Loucy (cell line): ENCODE results near the gene CNOT8.

ENCODE experiments used
- H2AFZ ChIP-seq: fragments of 200-600 bp; sonication (generic); 2 replicates; pipeline ENCODE4 v1.6.0; 2016; ENCODE audit warnings: antibody characterized with exemption, mild to moderate bottlenecking, low read length, moderate library complexity
- H3F3A ChIP-seq: fragments of 200-600 bp; 2 replicates; pipeline ENCODE4 v1.6.0; 2016; ENCODE audit warnings: antibody characterized with exemption, low read depth, mild to moderate bottlenecking
- H3K27me3 ChIP-seq: fragments of 200-600 bp; sonication (generic); 2 replicates; pipeline ENCODE4 v1.6.1; 2014; ENCODE audit warnings: low read length, mild to moderate bottlenecking; ENCODE audit not compliant: insufficient read depth, poor library complexity, severe bottlenecking
- H3K36me3 ChIP-seq: fragments of 200-600 bp; sonication (generic); 2 replicates; pipeline ENCODE4 v1.6.1; 2016; ENCODE audit warnings: low read length; ENCODE audit not compliant: insufficient read depth
- H3K4me1 ChIP-seq: fragments of 200-600 bp; sonication (generic); 2 replicates; pipeline ENCODE4 v1.5.1; 2014; ENCODE audit warnings: low read length, mild to moderate bottlenecking; ENCODE audit not compliant: insufficient read depth, poor library complexity, severe bottlenecking
- H3K4me2 ChIP-seq: fragments of 200-600 bp; sonication (generic); 2 replicates; pipeline ENCODE4 v1.6.0; 2014; ENCODE audit warnings: antibody characterized with exemption, low read length, low read depth, mild to moderate bottlenecking; ENCODE audit not compliant: poor library complexity, severe bottlenecking
- H3K4me3 ChIP-seq: fragments of 200-600 bp; sonication (generic); 2 replicates; pipeline ENCODE4 v1.5.1; 2014; ENCODE audit warnings: low read length, mild to moderate bottlenecking, mixed read lengths; ENCODE audit not compliant: poor library complexity, severe bottlenecking
- H3K79me2 ChIP-seq: fragments of 200-600 bp; sonication (generic); 2 replicates; pipeline ENCODE4 v1.6.1; 2014; ENCODE audit warnings: low read length; ENCODE audit not compliant: insufficient read depth
- H3K9ac ChIP-seq: fragments of 200-600 bp; sonication (generic); 2 replicates; pipeline ENCODE4 v1.6.0; 2014; ENCODE audit warnings: mild to moderate bottlenecking, low read depth, low read length, moderate library complexity; ENCODE audit not compliant: poor library complexity, severe bottlenecking
- H3K9me2 ChIP-seq: fragments of 200-600 bp; sonication (generic); replicated peaks from 2 replicates; pipeline ENCODE4 v1.6.1; 2016; ENCODE audit warnings: low read depth, low read length, mixed read lengths
- H3K9me3 ChIP-seq: fragments of 200-600 bp; sonication (generic); 2 replicates; pipeline ENCODE4 v1.6.1; 2014; ENCODE audit warnings: mild to moderate bottlenecking, antibody characterized with exemption, low read length, low read depth; ENCODE audit not compliant: insufficient read depth
- H4K20me1 ChIP-seq: fragments of 200-600 bp; sonication (generic); 2 replicates; pipeline ENCODE4 v1.6.0; 2014; ENCODE audit warnings: antibody characterized with exemption, low read length, mild to moderate bottlenecking; ENCODE audit not compliant: insufficient read depth, poor library complexity, severe bottlenecking
- EZH2phosphoT487 ChIP-seq: fragments of 200-600 bp; IDR thresholded peaks from 2 replicates; pipeline ENCODE4 v1.6.1; 2018; ENCODE audit warnings: antibody characterized with exemption, mild to moderate bottlenecking, moderate library complexity, borderline replicate concordance
- TF ChIP-seq, protein P1 (sequence below): fragments of 200-600 bp; sonication (generic); conservative IDR thresholded peaks from 2 replicates; pipeline ENCODE4 v1.5.1; 2014; ENCODE audit warnings: mild to moderate bottlenecking, antibody characterized with exemption, low read length

The CNOT8 gene

GRCh38 chr5:154884424-154884823, 26.0 kb downstream of the CNOT8 start:
- H3K4me1 ChIP-seq = no peaks in the 10 kb centered on the region
- no peaks in the 10 kb centered on the region for H3K27me3 ChIP-seq
- H3K4me2 ChIP-seq = no peak overlapping the region
- TF ChIP-seq, protein P1, sequence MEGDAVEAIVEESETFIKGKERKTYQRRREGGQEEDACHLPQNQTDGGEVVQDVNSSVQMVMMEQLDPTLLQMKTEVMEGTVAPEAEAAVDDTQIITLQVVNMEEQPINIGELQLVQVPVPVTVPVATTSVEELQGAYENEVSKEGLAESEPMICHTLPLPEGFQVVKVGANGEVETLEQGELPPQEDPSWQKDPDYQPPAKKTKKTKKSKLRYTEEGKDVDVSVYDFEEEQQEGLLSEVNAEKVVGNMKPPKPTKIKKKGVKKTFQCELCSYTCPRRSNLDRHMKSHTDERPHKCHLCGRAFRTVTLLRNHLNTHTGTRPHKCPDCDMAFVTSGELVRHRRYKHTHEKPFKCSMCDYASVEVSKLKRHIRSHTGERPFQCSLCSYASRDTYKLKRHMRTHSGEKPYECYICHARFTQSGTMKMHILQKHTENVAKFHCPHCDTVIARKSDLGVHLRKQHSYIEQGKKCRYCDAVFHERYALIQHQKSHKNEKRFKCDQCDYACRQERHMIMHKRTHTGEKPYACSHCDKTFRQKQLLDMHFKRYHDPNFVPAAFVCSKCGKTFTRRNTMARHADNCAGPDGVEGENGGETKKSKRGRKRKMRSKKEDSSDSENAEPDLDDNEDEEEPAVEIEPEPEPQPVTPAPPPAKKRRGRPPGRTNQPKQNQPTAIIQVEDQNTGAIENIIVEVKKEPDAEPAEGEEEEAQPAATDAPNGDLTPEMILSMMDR = no peak
- TF ChIP-seq EZH2phosphoT487 = no peak
- no peak overlapping the region for H2AFZ ChIP-seq
- H3K4me3 ChIP-seq = no peak overlapping the region
- no peaks in the 10 kb centered on the region for H3K79me2 ChIP-seq
- H3K36me3 ChIP-seq = peaks cover 20% of the 10 kb centered on the region; the same call in 1 of the 2 replicates
- H3K9ac ChIP-seq = no peak overlapping the region
- no peaks in the 10 kb centered on the region for H3F3A ChIP-seq
- no peaks in the 10 kb centered on the region for H4K20me1 ChIP-seq
- H3K9me3 ChIP-seq = no peaks in the 10 kb centered on the region
- H3K9me2 ChIP-seq = no peaks in the 10 kb centered on the region

GRCh38 chr5:154885439-154885838, 27.0 kb downstream of the CNOT8 start:
- H3F3A ChIP-seq = no peaks in the 10 kb centered on the region
- no peak overlapping the region for H2AFZ ChIP-seq
- H3K36me3 ChIP-seq = peaks cover 20% of the 10 kb centered on the region; the same call in 1 of the 2 replicates
- H3K9me3 ChIP-seq = no peaks in the 10 kb centered on the region
- H4K20me1 ChIP-seq = no peaks in the 10 kb centered on the region
- H3K27me3 ChIP-seq = no peaks in the 10 kb centered on the region
- no peak for TF ChIP-seq EZH2phosphoT487
- TF ChIP-seq, protein P1 = no peak
- H3K4me3 ChIP-seq = no peak overlapping the region
- no peak overlapping the region for H3K4me2 ChIP-seq
- no peak overlapping the region for H3K9ac ChIP-seq
- no peaks in the 10 kb centered on the region for H3K4me1 ChIP-seq
- H3K9me2 ChIP-seq = no peaks in the 10 kb centered on the region
- H3K79me2 ChIP-seq = no peaks in the 10 kb centered on the region

GRCh38 chr5:154892369-154892771, 33.9 kb downstream of the CNOT8 start:
- no peaks in the 10 kb centered on the region for H3K9me2 ChIP-seq
- H3K4me3 ChIP-seq = no peak overlapping the region
- TF ChIP-seq, protein P1 = no peak
- no peak overlapping the region for H2AFZ ChIP-seq
- peaks cover 15% of the 10 kb centered on the region; the same call in 1 of the 2 replicates for H3K36me3 ChIP-seq
- no peaks in the 10 kb centered on the region for H3K4me1 ChIP-seq
- H3K27me3 ChIP-seq = no peaks in the 10 kb centered on the region
- no peak overlapping the region for H3K9ac ChIP-seq
- H3K9me3 ChIP-seq = no peaks in the 10 kb centered on the region
- H3F3A ChIP-seq = no peaks in the 10 kb centered on the region
- no peaks in the 10 kb centered on the region for H4K20me1 ChIP-seq
- H3K79me2 ChIP-seq = no peaks in the 10 kb centered on the region
- H3K4me2 ChIP-seq = no peak overlapping the region
